Measurements from ENCODE around the gene LRBA. TPM values are rescaled to one million over a fixed set of nuclear protein-coding genes. Genes with fewer than 3 reads are reported as not detected.

LRBA gene
- total RNA-seq, 1 experiment from 2014 or later, result 69.1 TPM

GRCh38 chr4:151049430-151049884 lies 34.4 kb upstream of the LRBA start (continued):
- no peak for TF ChIP-seq KAT7 (CRISPR knock-in tag; IDR thresholded peaks at IDR 0.05; ENCODE audit: borderline replicate concordance)
- TF ChIP-seq MAX (CRISPR knock-in tag; IDR thresholded peaks at IDR 0.05), result peak; percentile 35; the same call in 1 of the 2 replicates

GRCh38 chr4:151048913-151049312 lies 33.8 kb upstream of the LRBA start:
- Mint-ChIP-seq H3K27me3 (ENCODE audit: low read depth) (no peaks in the 10 kb centered on the region), H3K9me3 (no peaks in the 10 kb centered on the region), H3K36me3 (no peaks in the 10 kb centered on the region), H3K27ac (peak overlapping the region; percentile 69), H3K4me1 (peaks cover 24% of the 10 kb centered on the region), H3K4me3 (peak overlapping the region; percentile 67)
- ATAC-seq (peak; percentile 10), DNase-seq (ENCODE audit: low spot score) (peak; percentile 24)
- ChIA-PET POLR2A (interaction anchor here (1.8 kb wide), 1 partner anchor 33 kb away, joined by 8 read pairs; the partner anchor contains the start of gene LRBA), CTCF (interaction anchor here (0.6 to 0.8 kb wide), 2 partner anchors 13 to 806 kb away, joined by 3 read pairs; no protein-coding TSS in a partner anchor)
- TF ChIP-seq NR1H2 (CRISPR knock-in tag; IDR thresholded peaks at IDR 0.05) (no peak), MAX (CRISPR knock-in tag; IDR thresholded peaks at IDR 0.05) (peak; percentile 8; the same call in 1 of the 2 replicates)

- POLR2A ChIA-PET, result no interaction called here
- no peak for TF ChIP-seq GRHL2 (CRISPR knock-in tag; IDR thresholded peaks at IDR 0.05; ENCODE audit: insufficient replicate concordance, severe bottlenecking)
- Mint-ChIP-seq H3K36me3 (no peaks in the 10 kb centered on the region), H3K27me3 (ENCODE audit: low read depth) (no peaks in the 10 kb centered on the region), H3K9me3 (no peaks in the 10 kb centered on the region), H3K4me1 (peaks cover 24% of the 10 kb centered on the region), H3K4me3 (no peak overlapping the region), H3K27ac (peak overlapping the region; percentile 19)
- DNase-seq (ENCODE audit: low spot score) (no peak), ATAC-seq (no peak)
- CTCF ChIA-PET, result interaction anchor here (1.0 kb wide), 2 partner anchors 14 to 32 kb away, joined by 3 read pairs; no protein-coding TSS in a partner anchor
Measured at GRCh38 chr4:151046609-151047008, 31.5 kb upstream of the LRBA start.

- ChIA-PET CTCF (interaction anchor here (1.0 kb wide), 2 partner anchors 13 to 31 kb away, joined by 3 read pairs; no protein-coding TSS in a partner anchor), POLR2A (no interaction called here)
- Mint-ChIP-seq H3K9me3 (no peaks in the 10 kb centered on the region), H3K4me1 (peaks cover 24% of the 10 kb centered on the region), H3K27ac (0 out of 2 replicates have a peak overlapping the region, but pooled peaks have one; percentile 7), H3K4me3 (no peak overlapping the region), H3K36me3 (no peaks in the 10 kb centered on the region), H3K27me3 (ENCODE audit: low read depth) (no peaks in the 10 kb centered on the region)
- peak; percentile 33 for DNase-seq (ENCODE audit: low spot score)
- ATAC-seq, result peak; percentile 68
- TF ChIP-seq ZNF232 (CRISPR knock-in tag; IDR thresholded peaks at IDR 0.05), result no peak
- no peak for TF ChIP-seq RORB (CRISPR knock-in tag; IDR thresholded peaks at IDR 0.05)
- no peak for TF ChIP-seq TEAD4 (CRISPR knock-in tag; IDR thresholded peaks at IDR 0.05)
- no peak for TF ChIP-seq ZNF281 (CRISPR knock-in tag; IDR thresholded peaks at IDR 0.05)
- TF ChIP-seq NFYB (CRISPR knock-in tag; conservative IDR thresholded peaks at IDR 0.05; ENCODE audit: low read depth), result no peak
- TF ChIP-seq ATF6 (CRISPR knock-in tag; IDR thresholded peaks at IDR 0.05), result no peak
- no peak for TF ChIP-seq GTF2I (CRISPR knock-in tag; conservative IDR thresholded peaks at IDR 0.05)
- TF ChIP-seq PRDM15 (CRISPR knock-in tag; IDR thresholded peaks at IDR 0.05), result no peak
- no peak for TF ChIP-seq TP53 (CRISPR knock-in tag; IDR thresholded peaks at IDR 0.05)
- no peak for TF ChIP-seq PRRX2 (CRISPR knock-in tag; IDR thresholded peaks at IDR 0.05)
- TF ChIP-seq ZNF263 (CRISPR knock-in tag; IDR thresholded peaks at IDR 0.05; ENCODE audit: low read depth), result no peak
- TF ChIP-seq ZBTB43 (CRISPR knock-in tag; IDR thresholded peaks at IDR 0.05), result no peak
- TF ChIP-seq MLX (CRISPR knock-in tag; IDR thresholded peaks at IDR 0.05), result no peak
Measured at GRCh38 chr4:151045907-151046306, 30.8 kb upstream of the LRBA start.
